ENCODE results near the gene LRFN3. TPM values are rescaled to one million over a fixed set of nuclear protein-coding genes. Genes with fewer than 3 reads are reported as not detected.

The LRFN3 gene
- total and polyA plus RNA-seq, 2 of the 13 experiments (the other 11 are each of a cell fraction or from before 2014, with no cell fraction given), result 0.74 to 1.6 TPM

- TF ChIP-seq PRDM10 (CRISPR knock-in tag; IDR thresholded peaks at IDR 0.05; ENCODE audit: low read depth), result 0 out of 2 replicates have a peak, but pooled peaks have one; percentile 20
- 0 out of 2 replicates have a peak, but pooled peaks have one; percentile 13 for TF ChIP-seq GABPA (IDR thresholded peaks at IDR 0.05; ENCODE audit: low read depth, low read length)
- peak; percentile 47 for TF ChIP-seq GABPA (CRISPR knock-in tag; IDR thresholded peaks at IDR 0.05; ENCODE audit: low read depth)
- peak; percentile 28; the same call in 1 of the 2 replicates for TF ChIP-seq SPEN (CRISPR knock-in tag; IDR thresholded peaks at IDR 0.05; ENCODE audit: low read depth)
- no peak for TF ChIP-seq KAT2B (IDR thresholded peaks at IDR 0.05; ENCODE audit: borderline replicate concordance, low read depth, low read length)
- TF ChIP-seq TEAD2 (CRISPR knock-in tag; IDR thresholded peaks at IDR 0.05), result no peak
- TF ChIP-seq GABPB1 (CRISPR knock-in tag; IDR thresholded peaks at IDR 0.05), result peak; percentile 75
- TF ChIP-seq SETDB1 (CRISPR knock-in tag; IDR thresholded peaks at IDR 0.05; ENCODE audit: borderline replicate concordance), result no peak
- no peak for TF ChIP-seq TOPORS (CRISPR knock-in tag; IDR thresholded peaks at IDR 0.05)
- no peak for TF ChIP-seq ZNF513 (CRISPR knock-in tag; conservative IDR thresholded peaks at IDR 0.05)
- no peak for TF ChIP-seq ZNF256 (CRISPR knock-in tag; conservative IDR thresholded peaks at IDR 0.05)
- peak; percentile 12; the same call in 1 of the 2 replicates for TF ChIP-seq ZFP91 (CRISPR knock-in tag; IDR thresholded peaks at IDR 0.05; ENCODE audit: borderline replicate concordance)
- no peak for TF ChIP-seq NR2F6 (IDR thresholded peaks at IDR 0.05)
- TF ChIP-seq NR2F6 (CRISPR knock-in tag; IDR thresholded peaks at IDR 0.05), result no peak
- TF ChIP-seq HCFC1 (IDR thresholded peaks at IDR 0.05; ENCODE audit: low read depth, low read length), result no peak
- no peak for TF ChIP-seq ATF1 (CRISPR knock-in tag; IDR thresholded peaks at IDR 0.05)
- peak; percentile 78 for TF ChIP-seq HIVEP1 (CRISPR knock-in tag; IDR thresholded peaks at IDR 0.05)
- no peak for TF ChIP-seq MEF2D (CRISPR knock-in tag; IDR thresholded peaks at IDR 0.05)
- no peak for TF ChIP-seq PHB2 (IDR thresholded peaks at IDR 0.05; ENCODE audit: partially characterized antibody)
- TF ChIP-seq ZNF414 (CRISPR knock-in tag; IDR thresholded peaks at IDR 0.05), result peak; percentile 51; the same call in 1 of the 2 replicates
- peak; percentile 72; the same call in 1 of the 2 replicates for TF ChIP-seq SAP130 (CRISPR knock-in tag; IDR thresholded peaks at IDR 0.05; ENCODE audit: low read depth)
- peak; percentile 81 for TF ChIP-seq MAZ (IDR thresholded peaks at IDR 0.05; ENCODE audit: borderline replicate concordance, low read depth, low read length)
- TF ChIP-seq MAZ (CRISPR knock-in tag; IDR thresholded peaks at IDR 0.05; ENCODE audit: low read depth), result peak; percentile 70; the same call in 1 of the 2 replicates
- 0 out of 2 replicates have a peak, but pooled peaks have one; percentile 17 for TF ChIP-seq ZNF331 (CRISPR knock-in tag; IDR thresholded peaks at IDR 0.05)
- TF ChIP-seq ARNT2 (CRISPR knock-in tag; IDR thresholded peaks at IDR 0.05; ENCODE audit: low read depth), result no peak
Measured at GRCh38 chr19:35899547-35900214, 36.5 kb upstream of the LRFN3 start (continued).

Measured in HepG2 (cell line).